A549 treated with RU486 at 1 μM for 4 hours (cell line): ENCODE results near the gene SIAH3. TPM values are rescaled to one million over a fixed set of nuclear protein-coding genes. Genes with fewer than 3 reads are reported as not detected.

Experiments used
- total RNA-seq: library from RNA; stranded (reverse); fragments of 200-300 nt; extraction: Qiagen RNA extraction; gene quantifications from 5 replicates; pipeline ENCODE4 v1.2.3, GENCODE V29; 2022; ENCODE audit warnings: low read depth

SIAH3 gene, protein sequence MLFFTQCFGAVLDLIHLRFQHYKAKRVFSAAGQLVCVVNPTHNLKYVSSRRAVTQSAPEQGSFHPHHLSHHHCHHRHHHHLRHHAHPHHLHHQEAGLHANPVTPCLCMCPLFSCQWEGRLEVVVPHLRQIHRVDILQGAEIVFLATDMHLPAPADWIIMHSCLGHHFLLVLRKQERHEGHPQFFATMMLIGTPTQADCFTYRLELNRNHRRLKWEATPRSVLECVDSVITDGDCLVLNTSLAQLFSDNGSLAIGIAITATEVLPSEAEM
- total RNA-seq = not detected in 5 replicates

DNA sequence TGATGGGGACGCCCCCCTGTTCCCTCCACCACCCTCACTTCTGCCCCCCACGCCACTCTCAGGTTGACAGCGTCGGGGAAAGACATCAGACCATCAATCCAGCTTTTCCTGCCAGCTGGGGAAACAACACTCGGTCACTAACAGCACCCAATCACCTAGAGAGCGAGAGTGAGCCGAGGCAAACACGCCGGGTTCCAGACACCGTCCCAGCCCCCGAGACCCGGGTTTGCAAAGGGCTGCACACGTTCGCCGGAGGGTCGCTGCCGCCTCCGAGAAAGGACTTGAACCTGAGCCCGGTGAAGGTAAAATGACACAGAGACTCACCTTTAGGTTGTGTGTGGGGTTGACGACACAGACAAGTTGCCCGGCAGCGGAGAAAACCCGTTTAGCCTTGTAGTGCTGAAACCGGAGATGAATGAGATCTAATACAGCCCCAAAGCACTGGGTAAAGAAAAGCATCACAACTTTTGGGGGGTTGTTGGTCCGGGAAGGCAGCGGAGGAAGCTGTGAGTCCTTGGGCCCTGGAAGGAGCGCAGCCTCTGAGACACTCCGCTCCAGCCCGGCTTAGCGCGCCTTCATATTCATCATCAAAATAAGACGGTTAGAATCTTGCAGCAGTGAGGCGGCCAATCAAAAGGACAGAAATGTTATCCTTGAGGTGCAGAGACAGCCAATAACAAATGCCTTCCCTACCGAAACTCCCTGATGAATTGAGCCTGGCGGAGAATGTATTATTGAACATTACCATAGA is at the start of gene SIAH3:
Gene SIAH3 (minus strand): TSS at position 583 of the 751 bp plus-strand sequence. CDS start 124 bp downstream, at position 459.

Other genes starting within 250 kb of the SIAH3 start
- not detected in 5 replicates for gene ERICH6B, start 236.0 kb downstream of the SIAH3 start, total RNA-seq
- not detected in 5 replicates for gene CBY2, start 149.4 kb downstream of the SIAH3 start, total RNA-seq
- 10.1 to 20.2 TPM (median 15.9 TPM) in 5 replicates for gene ZC3H13, start 201.0 kb upstream of the SIAH3 start, total RNA-seq